ENCODE data around the gene CTAGE1. TPM values are rescaled to one million over a fixed set of nuclear protein-coding genes. Genes with fewer than 3 reads are reported as not detected.
"Not testable (repeated sequence)": the region's sequence is repeated elsewhere in the genome, so short reads cannot be mapped to it uniquely, and the experiment has no call there.

CTAGE1 gene
- total RNA-seq, 1 donor from 2014 or later, result not detected

DNA sequence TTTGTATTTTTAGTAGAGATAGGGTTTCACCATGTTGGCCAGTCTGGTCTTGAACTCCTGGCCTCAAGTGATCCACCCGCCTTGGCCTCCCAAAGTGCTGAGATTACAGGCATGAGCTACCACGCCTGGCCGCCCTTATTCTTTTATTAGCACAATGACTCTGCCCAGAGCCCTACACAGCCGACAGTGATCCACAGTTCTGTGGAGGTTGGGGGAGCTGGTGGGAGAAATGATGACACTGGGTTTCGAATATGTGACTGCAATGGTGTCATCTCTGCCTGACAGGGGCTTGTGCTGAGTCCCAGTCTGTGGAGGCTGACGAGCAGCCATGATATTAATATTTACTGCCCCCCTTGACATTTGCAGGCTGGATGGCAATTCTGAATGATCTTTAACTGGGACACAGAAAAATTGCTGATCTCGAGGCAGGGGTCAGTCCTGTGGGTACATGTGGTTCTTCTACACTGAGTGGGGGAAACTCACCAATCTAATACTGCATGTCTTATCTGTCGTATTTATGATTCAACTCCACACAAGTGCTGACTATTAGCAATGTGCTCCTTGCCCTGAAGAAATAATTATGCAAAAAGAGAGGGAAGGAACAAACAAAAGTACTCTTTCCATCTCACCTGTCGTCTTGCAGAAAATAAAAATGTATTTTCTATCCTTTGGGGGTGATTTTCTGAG is 6.3 kb upstream of the CTAGE1 start:
- Mint-ChIP-seq H3K27me3 (no peaks in the 10 kb centered on the region), H3K4me1 (no peaks in the 10 kb centered on the region), H3K4me3 (no peak overlapping the region), H3K9me3 (peaks cover 1% of the 10 kb centered on the region), H3K36me3 (ENCODE audit: low read depth) (no peaks in the 10 kb centered on the region), H3K27ac (no peak overlapping the region)
- intact Hi-C loops (cut with micrococcal nuclease), result no loop called here
- no peak for DNase-seq

DNA sequence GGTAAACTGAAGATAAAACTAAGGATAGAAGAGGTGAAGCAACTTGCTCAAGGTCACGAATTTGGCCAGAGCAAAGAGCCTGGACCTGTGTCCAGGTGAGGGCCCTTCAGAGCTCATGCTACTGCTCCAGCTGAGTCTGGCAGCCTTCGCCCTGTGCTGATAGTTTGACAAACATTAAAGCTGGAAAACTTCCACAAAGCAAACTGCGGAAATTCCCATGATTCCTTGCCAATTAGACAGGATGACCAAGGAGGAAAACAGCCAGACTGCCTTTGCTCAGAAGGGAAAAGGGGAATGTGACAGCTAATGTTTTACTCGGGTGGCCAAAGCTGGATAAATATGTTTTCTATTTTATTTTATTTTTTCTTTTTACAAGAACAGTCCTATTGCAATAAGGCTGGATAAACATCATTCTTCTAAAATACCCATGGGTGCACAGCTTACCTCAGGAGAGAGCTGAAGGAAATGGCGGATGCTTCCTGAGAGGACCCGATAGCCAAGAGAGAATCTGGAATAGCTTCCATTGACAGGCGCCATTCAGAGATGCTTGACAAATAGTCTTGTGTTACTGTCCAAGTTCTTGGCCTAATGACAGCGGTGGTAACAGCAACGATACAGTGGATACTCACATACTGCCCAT is 5.3 kb upstream of the CTAGE1 start:
- Mint-ChIP-seq H3K4me3 (no peak overlapping the region), H3K4me1 (no peaks in the 10 kb centered on the region), H3K9me3 (peaks cover 9% of the 10 kb centered on the region), H3K27ac (no peak overlapping the region), H3K36me3 (ENCODE audit: low read depth) (no peaks in the 10 kb centered on the region), H3K27me3 (no peaks in the 10 kb centered on the region)
- intact Hi-C loops (cut with micrococcal nuclease), result no loop called here
- DNase-seq, result no peak

DNA sequence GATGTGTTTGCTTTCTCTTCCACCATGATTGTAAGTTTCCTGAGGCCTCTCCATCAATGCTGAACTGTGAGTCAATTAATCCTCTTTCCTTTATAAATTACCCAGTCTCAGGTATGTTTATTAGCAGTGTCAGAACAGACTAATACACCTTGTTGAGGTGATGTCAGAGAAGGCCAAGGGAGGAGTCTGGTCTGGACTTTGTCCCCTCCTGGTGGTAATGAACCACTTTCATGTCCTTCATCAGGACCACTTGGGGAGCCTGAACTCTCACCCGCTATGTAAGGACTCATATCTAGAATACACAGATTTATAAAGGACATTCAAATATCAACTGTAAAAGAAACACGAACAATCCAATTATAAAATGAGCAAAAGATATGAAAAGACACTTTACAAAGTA is 2.9 kb upstream of the CTAGE1 start:
- DNase-seq, result no peak
- no peaks in the 10 kb centered on the region for H3K27me3 Mint-ChIP-seq
- intact Hi-C loops (cut with micrococcal nuclease), result no loop called here
- H3K36me3 Mint-ChIP-seq (ENCODE audit: low read depth), result no peaks in the 10 kb centered on the region
- H3K27ac Mint-ChIP-seq, result no peak overlapping the region
- H3K4me3 Mint-ChIP-seq, result no peak overlapping the region
- H3K9me3 Mint-ChIP-seq, result peaks cover 9% of the 10 kb centered on the region
- H3K4me1 Mint-ChIP-seq, result no peaks in the 10 kb centered on the region

DNA sequence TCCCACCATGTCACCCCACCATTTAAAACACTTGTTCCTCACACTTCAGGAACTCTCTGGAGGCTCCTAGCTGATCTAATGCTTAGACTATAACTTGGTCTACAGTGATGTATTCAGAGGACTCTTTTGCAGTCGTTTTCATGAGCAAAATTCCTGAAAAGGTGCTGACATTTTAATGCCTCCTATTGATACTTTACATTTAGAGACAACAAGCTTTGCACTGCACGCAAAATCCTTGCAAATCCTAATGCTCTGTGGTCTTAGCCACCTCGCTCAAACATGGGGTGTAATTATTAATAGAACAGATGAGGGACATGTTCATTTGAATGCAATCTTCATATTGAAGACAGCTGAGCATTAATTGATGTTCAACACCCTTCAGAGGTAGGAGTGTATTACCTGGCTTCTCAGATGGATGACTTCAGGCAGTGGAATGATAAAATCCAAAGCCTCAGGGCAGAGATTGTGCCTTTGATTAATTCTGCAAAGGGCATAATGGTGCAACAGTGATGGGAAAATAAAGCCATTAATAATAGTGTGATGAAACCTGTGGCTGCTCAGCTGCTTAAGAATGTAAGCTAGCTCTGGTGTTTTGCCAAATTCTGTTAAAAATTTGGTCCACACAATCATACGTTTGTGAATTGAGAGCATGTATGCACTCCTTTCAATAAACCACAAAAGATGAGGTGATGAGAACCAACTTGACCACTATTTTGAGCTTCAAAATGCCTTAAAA is 5.4 kb downstream of the CTAGE1 start:
- Mint-ChIP-seq H3K9me3 (peaks cover 6% of the 10 kb centered on the region), H3K4me1 (no peaks in the 10 kb centered on the region), H3K36me3 (ENCODE audit: low read depth) (no peaks in the 10 kb centered on the region), H3K4me3 (no peak overlapping the region), H3K27ac (no peak overlapping the region), H3K27me3 (no peaks in the 10 kb centered on the region)
- intact Hi-C loops (cut with micrococcal nuclease), result no loop called here
- DNase-seq, result no peak

DNA sequence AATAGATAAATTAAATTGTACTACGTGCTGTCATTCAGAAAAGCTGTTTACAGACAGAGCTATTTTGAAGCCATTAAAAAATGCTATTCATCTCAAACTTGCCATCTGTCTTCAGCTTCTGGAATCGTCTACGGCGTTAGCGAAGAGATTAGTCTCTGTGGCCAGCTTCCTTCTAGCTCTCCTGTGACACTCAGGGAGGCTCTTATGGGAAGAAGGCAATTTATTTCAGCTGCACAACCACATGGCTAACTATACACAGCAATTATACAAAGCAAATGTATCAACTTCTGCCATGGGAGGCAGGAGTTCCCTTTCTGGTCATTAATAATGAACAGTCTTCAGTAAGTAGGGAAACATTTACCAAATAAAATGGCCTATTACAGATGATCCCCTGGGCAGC is 6.3 kb downstream of the CTAGE1 start:
- Mint-ChIP-seq H3K4me3 (no peak overlapping the region), H3K9me3 (peaks cover 6% of the 10 kb centered on the region), H3K27ac (no peak overlapping the region), H3K4me1 (no peaks in the 10 kb centered on the region), H3K27me3 (no peaks in the 10 kb centered on the region), H3K36me3 (ENCODE audit: low read depth) (no peaks in the 10 kb centered on the region)
- no peak for DNase-seq
- intact Hi-C loops (cut with micrococcal nuclease), result no loop called here

DNA sequence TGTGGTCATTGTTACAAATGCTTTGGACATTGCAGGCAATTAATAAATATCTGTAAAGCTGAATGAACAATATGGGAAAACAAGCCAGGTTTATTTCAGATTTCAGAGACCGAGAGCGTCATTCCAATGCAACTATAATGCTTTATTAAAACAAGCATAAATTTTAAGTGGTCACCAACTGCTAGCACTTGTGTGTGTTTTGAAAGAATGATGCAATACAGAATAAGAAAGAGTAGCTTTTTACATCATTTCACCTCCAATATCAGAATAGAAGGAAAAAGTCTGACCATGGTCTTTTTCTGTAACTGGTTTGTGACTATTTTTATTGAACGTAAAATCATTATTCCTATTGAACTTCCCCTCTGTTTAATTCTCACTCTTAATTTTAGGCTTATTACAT is 7.6 kb downstream of the CTAGE1 start:
- Mint-ChIP-seq H3K27me3 (no peaks in the 10 kb centered on the region), H3K4me1 (no peaks in the 10 kb centered on the region), H3K4me3 (no peak overlapping the region), H3K36me3 (ENCODE audit: low read depth) (no peaks in the 10 kb centered on the region), H3K9me3 (peaks cover 6% of the 10 kb centered on the region), H3K27ac (no peak overlapping the region)
- DNase-seq, result no peak
- intact Hi-C loops (cut with micrococcal nuclease), result no loop called here

DNA sequence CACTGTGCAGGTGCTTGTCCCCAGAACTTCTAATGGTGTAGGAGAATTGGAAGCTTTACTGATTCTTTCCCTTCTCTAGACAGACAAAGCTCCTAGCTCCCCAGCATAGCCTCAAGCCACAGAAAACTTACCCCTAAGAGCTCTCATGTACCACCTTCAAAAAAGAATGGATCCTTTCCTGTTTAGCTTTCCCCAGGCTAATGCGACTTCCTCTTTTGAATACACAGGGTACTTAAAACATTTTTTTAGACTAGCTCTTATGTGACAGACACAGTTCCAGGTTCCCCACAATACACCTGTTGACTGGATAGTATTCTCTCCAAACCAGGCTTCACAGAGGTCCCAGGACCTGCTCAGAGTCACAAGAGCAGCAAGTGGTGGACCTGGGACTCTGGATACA is 8.3 kb downstream of the CTAGE1 start:
- intact Hi-C loops (cut with micrococcal nuclease), result no loop called here

DNA sequence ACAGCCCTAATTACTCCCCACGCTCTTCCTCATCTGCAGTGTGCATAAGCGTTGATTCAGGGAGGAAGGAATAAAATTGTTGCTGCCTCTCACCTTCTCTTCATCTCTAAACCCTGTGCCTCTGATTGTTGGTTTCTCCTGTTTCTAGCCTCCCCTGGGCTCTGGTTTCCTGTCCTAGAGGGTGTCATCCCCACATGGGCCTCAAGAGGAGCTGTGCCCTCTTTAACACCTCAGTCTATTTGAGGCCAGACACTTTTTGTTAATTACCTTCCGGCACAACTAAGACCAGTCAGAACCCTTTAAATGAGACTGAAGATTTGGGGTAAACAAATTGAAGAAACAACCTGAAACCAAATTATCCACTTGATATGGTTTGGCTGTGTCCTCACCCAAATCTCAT is 9.7 kb downstream of the CTAGE1 start:
- no peak for DNase-seq
- Mint-ChIP-seq H3K27ac (no peak overlapping the region), H3K4me3 (no peak overlapping the region), H3K9me3 (peaks cover 9% of the 10 kb centered on the region), H3K36me3 (ENCODE audit: low read depth) (no peaks in the 10 kb centered on the region), H3K27me3 (no peaks in the 10 kb centered on the region), H3K4me1 (no peaks in the 10 kb centered on the region)
- intact Hi-C loops (cut with micrococcal nuclease), result no loop called here

More for the DNA sequence above, 8.3 kb downstream of the CTAGE1 start:
- Mint-ChIP-seq H3K9me3 (peaks cover 6% of the 10 kb centered on the region), H3K4me1 (no peaks in the 10 kb centered on the region), H3K36me3 (ENCODE audit: low read depth) (no peaks in the 10 kb centered on the region), H3K27me3 (no peaks in the 10 kb centered on the region), H3K4me3 (no peak overlapping the region), H3K27ac (no peak overlapping the region)
- no peak for DNase-seq

DNA sequence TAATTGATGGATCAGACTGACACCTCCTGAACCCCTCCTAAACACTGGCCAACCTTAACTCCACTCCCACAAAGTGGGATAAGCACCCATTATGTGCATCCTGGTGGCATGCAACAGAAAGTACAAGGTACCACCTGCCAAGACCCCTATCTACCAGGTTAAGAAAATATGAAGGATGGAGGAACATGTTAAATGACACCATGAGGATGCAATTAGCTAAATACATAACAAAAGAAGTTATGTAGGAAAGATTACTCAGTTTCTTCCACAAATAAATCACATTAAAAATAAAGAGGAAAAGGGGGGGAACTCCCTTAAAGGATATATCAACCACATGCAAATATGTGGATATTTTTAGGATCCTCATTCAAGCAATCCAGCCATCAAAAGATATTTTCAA is 12.6 kb downstream of the CTAGE1 start:
- H3K27me3 Mint-ChIP-seq, result no peaks in the 10 kb centered on the region
- H3K4me3 Mint-ChIP-seq, result no peak overlapping the region
- intact Hi-C loops (cut with micrococcal nuclease), result no loop called here
- DNase-seq, result no peak
- no peaks in the 10 kb centered on the region for H3K4me1 Mint-ChIP-seq
- no peak overlapping the region for H3K27ac Mint-ChIP-seq
- H3K9me3 Mint-ChIP-seq, result peaks cover 6% of the 10 kb centered on the region
- no peaks in the 10 kb centered on the region for H3K36me3 Mint-ChIP-seq (ENCODE audit: low read depth)

DNA sequence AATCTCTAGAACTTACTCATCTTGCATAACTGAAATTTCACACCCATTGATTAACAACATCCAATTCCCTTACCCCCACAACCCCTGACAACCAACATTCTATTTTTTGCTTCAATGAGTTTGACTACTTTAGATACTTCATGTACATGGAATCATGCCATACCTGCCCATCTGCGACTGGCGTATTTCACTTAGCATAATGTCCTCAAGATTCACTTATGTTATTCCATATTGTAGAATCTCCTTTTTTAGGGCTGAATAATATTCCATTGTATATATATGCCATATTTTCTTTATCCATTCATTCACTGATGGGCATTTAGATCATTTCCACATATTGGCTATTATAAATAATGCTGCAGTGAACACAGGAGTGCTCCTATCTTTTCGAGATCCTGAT is 13.8 kb downstream of the CTAGE1 start:
- no peak for DNase-seq
- no peaks in the 10 kb centered on the region for H3K27me3 Mint-ChIP-seq

DNA sequence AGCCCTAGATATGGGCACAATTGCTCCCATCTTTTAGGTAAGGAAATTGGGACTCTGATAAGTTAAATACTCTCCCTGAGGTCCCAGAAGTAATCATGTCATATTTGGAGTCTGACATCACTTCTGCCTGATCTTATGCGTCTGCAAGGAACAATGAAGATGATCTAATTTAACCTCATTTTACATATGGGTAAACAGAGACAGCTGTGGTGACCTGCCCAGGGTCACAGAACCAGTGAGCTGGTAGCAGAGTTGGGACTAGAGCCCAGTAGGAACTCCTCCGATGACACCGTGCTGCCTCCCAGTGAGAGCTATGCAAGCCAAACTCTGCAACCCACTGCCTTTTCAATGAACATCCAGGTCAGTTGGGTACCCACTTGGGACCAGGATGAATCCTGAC is 17.8 kb downstream of the CTAGE1 start:
- no peaks in the 10 kb centered on the region for H3K27me3 Mint-ChIP-seq
- intact Hi-C loops (cut with micrococcal nuclease), result no loop called here
- no peaks in the 10 kb centered on the region for H3K4me1 Mint-ChIP-seq
- peaks cover 3% of the 10 kb centered on the region for H3K9me3 Mint-ChIP-seq
- H3K4me3 Mint-ChIP-seq, result no peak overlapping the region
- no peak overlapping the region for H3K27ac Mint-ChIP-seq
- no peak for DNase-seq
- H3K36me3 Mint-ChIP-seq (ENCODE audit: low read depth), result no peaks in the 10 kb centered on the region

More for the DNA sequence above, 13.8 kb downstream of the CTAGE1 start:
- Mint-ChIP-seq H3K4me1 (no peaks in the 10 kb centered on the region), H3K36me3 (ENCODE audit: low read depth) (no peaks in the 10 kb centered on the region), H3K27ac (no peak overlapping the region), H3K4me3 (no peak overlapping the region), H3K9me3 (peaks cover 6% of the 10 kb centered on the region)
- intact Hi-C loops (cut with micrococcal nuclease), result no loop called here

DNA sequence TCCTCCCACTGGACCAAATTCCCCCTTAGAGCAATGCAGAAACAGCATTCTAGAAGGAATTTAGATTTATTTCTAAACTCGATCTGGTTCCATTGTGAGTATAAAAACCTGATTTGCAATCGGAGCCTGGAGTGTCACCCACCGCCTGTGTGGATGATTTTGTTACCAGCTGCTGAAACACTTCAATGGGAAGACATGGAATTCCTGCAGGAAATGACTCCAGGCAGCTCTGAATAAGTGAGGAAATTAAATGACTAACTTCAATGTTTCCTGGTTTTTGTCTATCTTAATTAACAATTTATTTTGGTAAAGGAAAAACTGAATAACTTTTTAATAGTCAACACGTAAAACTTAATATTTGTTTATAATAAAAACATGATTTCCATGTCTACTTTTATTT is 19.3 kb downstream of the CTAGE1 start:
- Mint-ChIP-seq H3K4me1 (no peaks in the 10 kb centered on the region), H3K9me3 (no peaks in the 10 kb centered on the region), H3K27ac (no peak overlapping the region), H3K4me3 (no peak overlapping the region), H3K27me3 (no peaks in the 10 kb centered on the region), H3K36me3 (ENCODE audit: low read depth) (no peaks in the 10 kb centered on the region)
- no peak for DNase-seq
- intact Hi-C loops (cut with micrococcal nuclease), result no loop called here

DNA sequence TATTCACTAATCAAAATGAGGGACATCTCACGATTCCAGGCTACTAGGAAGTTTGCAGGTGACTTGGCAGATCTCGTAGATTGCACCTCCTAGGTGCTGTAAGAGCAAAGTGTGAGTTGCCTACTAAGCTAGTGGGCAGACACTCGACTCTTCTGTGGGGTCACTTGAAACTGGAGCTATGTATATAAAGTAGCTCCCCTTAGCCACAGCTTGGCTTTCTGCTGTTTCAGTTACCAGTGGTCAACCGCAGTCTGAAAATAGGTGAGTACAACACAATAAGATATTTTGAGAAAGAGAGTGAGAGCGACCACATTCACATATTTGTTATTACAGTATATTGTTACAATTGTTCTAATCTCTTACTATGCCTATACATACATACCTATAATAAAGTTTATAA is 23.3 kb downstream of the CTAGE1 start:
- Mint-ChIP-seq H3K27ac (no peak overlapping the region), H3K36me3 (ENCODE audit: low read depth) (no peaks in the 10 kb centered on the region), H3K4me1 (no peaks in the 10 kb centered on the region), H3K4me3 (no peak overlapping the region), H3K9me3 (peaks cover under 1% of the 10 kb centered on the region), H3K27me3 (no peaks in the 10 kb centered on the region)
- no peak for DNase-seq
- intact Hi-C loops (cut with micrococcal nuclease), result no loop called here

DNA sequence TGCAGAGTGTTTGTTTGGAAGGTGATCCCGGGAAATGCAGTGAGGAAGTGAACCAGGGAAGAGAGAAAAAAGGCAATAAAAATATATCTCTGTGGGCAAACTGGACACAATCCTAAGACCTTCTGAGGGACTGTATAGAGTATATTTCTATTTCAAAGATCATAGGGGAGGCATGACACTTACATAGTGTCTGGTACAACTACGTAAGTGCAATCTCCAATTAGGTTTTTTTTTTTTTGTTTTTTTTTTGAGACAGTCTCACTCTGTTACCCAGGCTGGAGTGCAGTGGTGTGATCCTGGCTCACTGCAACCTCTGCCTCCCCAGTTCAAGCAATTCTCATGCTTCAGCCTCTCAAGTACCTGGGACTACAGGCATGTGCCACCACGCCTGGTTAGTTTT is 24.6 kb downstream of the CTAGE1 start:
- H3K27ac Mint-ChIP-seq; H3K9me3 Mint-ChIP-seq; H3K36me3 Mint-ChIP-seq (ENCODE audit: low read depth); intact Hi-C loops (cut with micrococcal nuclease); H3K4me1 Mint-ChIP-seq; H3K4me3 Mint-ChIP-seq; DNase-seq; H3K27me3 Mint-ChIP-seq: not testable (repeated sequence)
